ENCODE results near the gene SCN5A.

The SCN5A gene

DNA sequence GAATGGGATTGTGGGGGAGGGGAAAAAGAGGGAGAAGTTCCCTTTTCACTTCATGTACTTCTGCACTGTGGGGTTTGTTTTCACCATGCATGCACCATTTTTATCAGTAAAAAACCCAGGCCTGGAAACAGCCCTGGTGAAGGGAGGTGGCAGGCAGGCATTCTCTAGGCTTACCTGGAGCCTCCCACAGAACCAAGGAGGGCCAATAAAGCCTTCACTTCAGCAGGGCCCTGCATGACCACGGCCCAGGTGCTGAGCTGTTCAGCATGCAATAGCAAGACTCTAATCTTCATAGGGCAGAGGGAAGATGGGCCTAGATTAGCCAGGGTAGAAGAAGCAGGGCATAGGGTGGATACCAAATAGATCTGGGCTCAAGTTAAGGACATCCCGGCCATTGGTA, 49.6 kb downstream of the SCN5A start:
- Histone ChIP-seq H3K4me3 (no peak overlapping the region), H3K9me3 (ENCODE audit: low read depth, low read length) (no peaks in the 10 kb centered on the region), H3K36me3 (ENCODE audit: insufficient read depth, low read length) (no peaks in the 10 kb centered on the region), H3K9ac (ENCODE audit: insufficient read length) (no peak overlapping the region), H3K27ac (no peak overlapping the region)
- TF ChIP-seq POLR2AphosphoS5 (IDR thresholded peaks at IDR 0.05; ENCODE audit: borderline replicate concordance, low read depth, low read length), result no peak
- no peak for TF ChIP-seq EZH2 (IDR thresholded peaks at IDR 0.05)
- no peak for TF ChIP-seq FOXP2 (optimal IDR thresholded peaks at IDR 0.05; ENCODE audit: control extremely low read depth, extremely low read length, insufficient read depth)
- DNase-seq (ENCODE audit: low read depth, low spot score), result no peak

GRCh38 chr3:38598791-38599190, 50.7 kb downstream of the SCN5A start:
- H3K4me3 ChIP-seq, result no peak overlapping the region
- TF ChIP-seq POLR2AphosphoS5 (IDR thresholded peaks at IDR 0.05; ENCODE audit: borderline replicate concordance, low read depth, low read length), result no peak
- no peak for TF ChIP-seq EZH2 (IDR thresholded peaks at IDR 0.05)
- no peak for TF ChIP-seq FOXP2 (optimal IDR thresholded peaks at IDR 0.05; ENCODE audit: control extremely low read depth, extremely low read length, insufficient read depth)
- H3K27ac ChIP-seq, result no peak overlapping the region

DNA sequence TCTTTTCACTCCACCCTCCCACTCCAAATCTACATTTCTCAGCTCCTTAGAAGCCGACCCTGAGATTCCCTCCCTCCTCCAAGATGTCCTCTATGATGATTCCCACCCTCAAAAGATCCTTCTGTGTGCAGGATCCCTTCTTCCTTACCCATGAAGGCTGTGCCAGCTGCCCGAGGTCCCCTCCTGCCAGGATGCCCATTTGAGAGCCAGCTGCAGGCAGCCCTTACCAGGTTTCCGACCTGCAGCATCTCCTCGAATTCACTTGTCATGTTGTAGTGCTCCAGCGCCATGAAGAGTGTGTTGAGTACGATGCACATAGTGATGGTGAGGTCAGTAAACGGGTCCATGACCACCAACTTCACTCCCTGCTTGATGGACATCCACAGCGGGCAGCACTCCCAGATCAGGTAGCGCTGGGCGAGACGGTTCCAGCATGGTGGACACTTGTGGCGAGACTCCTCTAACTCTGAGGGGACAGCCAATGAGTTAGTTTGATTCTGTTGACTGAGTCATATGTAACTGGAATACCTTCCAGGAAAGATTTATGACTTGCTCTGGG, 51.9 kb downstream of the SCN5A start:
- no peak for TF ChIP-seq EZH2 (IDR thresholded peaks at IDR 0.05)
- TF ChIP-seq POLR2AphosphoS5 (IDR thresholded peaks at IDR 0.05; ENCODE audit: borderline replicate concordance, low read depth, low read length), result no peak
- no peak for TF ChIP-seq FOXP2 (optimal IDR thresholded peaks at IDR 0.05; ENCODE audit: control extremely low read depth, extremely low read length, insufficient read depth)
- Histone ChIP-seq H3K9me3 (ENCODE audit: low read depth, low read length) (no peaks in the 10 kb centered on the region), H3K4me3 (no peak overlapping the region), H3K27ac (no peak overlapping the region), H3K36me3 (ENCODE audit: insufficient read depth, low read length) (no peaks in the 10 kb centered on the region), H3K9ac (ENCODE audit: insufficient read length) (no peak overlapping the region)
- DNase-seq (ENCODE audit: low read depth, low spot score), result no peak

More at GRCh38 chr3:38598791-38599190, 50.7 kb downstream of the SCN5A start:
- Histone ChIP-seq H3K9me3 (ENCODE audit: low read depth, low read length) (no peaks in the 10 kb centered on the region), H3K9ac (ENCODE audit: insufficient read length) (no peak overlapping the region), H3K36me3 (ENCODE audit: insufficient read depth, low read length) (no peaks in the 10 kb centered on the region)
- DNase-seq (ENCODE audit: low read depth, low spot score), result no peak

DNA sequence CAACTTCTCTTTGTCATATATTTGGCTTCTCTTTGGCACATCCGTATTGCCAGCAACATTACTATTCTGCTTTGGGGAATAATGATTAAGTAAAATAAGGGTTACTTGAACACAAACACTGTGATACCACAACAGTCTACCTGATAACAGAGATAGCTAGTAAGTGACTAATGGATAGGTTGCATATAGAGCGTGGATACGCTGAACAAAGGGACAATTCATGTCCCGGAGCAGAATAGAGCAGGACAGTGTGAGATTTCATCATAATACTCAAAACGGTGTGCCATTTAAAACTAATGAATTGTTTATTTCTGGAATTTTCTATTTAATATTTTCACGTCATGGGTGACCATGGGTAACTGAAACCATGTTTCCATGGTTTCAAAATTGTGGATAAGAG, 54.1 kb downstream of the SCN5A start:
- no peak overlapping the region for H3K9ac ChIP-seq (ENCODE audit: insufficient read length)
- H3K36me3 ChIP-seq (ENCODE audit: insufficient read depth, low read length), result no peaks in the 10 kb centered on the region
- no peak for DNase-seq (ENCODE audit: low read depth, low spot score)
- no peak overlapping the region for H3K27ac ChIP-seq
- H3K9me3 ChIP-seq (ENCODE audit: low read depth, low read length), result no peaks in the 10 kb centered on the region
- TF ChIP-seq FOXP2 (optimal IDR thresholded peaks at IDR 0.05; ENCODE audit: control extremely low read depth, extremely low read length, insufficient read depth) (no peak), EZH2 (IDR thresholded peaks at IDR 0.05) (no peak), POLR2AphosphoS5 (IDR thresholded peaks at IDR 0.05; ENCODE audit: borderline replicate concordance, low read depth, low read length) (no peak)
- no peak overlapping the region for H3K4me3 ChIP-seq

DNA sequence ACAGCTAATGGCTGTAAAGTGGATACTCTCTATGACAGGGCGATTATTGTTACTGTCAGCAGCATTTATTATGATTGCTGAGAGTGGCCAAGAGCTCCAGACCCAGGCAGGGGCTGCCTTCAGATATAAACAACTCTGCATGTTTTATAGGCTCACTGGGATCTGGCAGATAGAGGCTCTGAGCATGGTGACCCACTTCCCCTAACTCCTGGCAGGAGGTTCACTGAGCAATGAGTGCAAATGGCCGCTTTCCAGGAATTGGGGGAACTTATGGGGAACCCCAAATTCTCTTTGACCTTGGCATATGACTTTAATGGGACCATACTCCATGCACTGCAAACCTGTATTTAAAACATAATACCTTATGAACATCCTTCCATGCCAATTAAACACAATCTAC, 59.0 kb downstream of the SCN5A start:
- no peak overlapping the region for H3K4me3 ChIP-seq
- TF ChIP-seq FOXP2 (optimal IDR thresholded peaks at IDR 0.05; ENCODE audit: control extremely low read depth, extremely low read length, insufficient read depth) (no peak), POLR2AphosphoS5 (IDR thresholded peaks at IDR 0.05; ENCODE audit: borderline replicate concordance, low read depth, low read length) (no peak), EZH2 (IDR thresholded peaks at IDR 0.05) (no peak)
- no peaks in the 10 kb centered on the region for H3K36me3 ChIP-seq (ENCODE audit: insufficient read depth, low read length)
- no peak overlapping the region for H3K9ac ChIP-seq (ENCODE audit: insufficient read length)
- no peak for DNase-seq (ENCODE audit: low read depth, low spot score)
- no peaks in the 10 kb centered on the region for H3K9me3 ChIP-seq (ENCODE audit: low read depth, low read length)
- no peak overlapping the region for H3K27ac ChIP-seq

DNA sequence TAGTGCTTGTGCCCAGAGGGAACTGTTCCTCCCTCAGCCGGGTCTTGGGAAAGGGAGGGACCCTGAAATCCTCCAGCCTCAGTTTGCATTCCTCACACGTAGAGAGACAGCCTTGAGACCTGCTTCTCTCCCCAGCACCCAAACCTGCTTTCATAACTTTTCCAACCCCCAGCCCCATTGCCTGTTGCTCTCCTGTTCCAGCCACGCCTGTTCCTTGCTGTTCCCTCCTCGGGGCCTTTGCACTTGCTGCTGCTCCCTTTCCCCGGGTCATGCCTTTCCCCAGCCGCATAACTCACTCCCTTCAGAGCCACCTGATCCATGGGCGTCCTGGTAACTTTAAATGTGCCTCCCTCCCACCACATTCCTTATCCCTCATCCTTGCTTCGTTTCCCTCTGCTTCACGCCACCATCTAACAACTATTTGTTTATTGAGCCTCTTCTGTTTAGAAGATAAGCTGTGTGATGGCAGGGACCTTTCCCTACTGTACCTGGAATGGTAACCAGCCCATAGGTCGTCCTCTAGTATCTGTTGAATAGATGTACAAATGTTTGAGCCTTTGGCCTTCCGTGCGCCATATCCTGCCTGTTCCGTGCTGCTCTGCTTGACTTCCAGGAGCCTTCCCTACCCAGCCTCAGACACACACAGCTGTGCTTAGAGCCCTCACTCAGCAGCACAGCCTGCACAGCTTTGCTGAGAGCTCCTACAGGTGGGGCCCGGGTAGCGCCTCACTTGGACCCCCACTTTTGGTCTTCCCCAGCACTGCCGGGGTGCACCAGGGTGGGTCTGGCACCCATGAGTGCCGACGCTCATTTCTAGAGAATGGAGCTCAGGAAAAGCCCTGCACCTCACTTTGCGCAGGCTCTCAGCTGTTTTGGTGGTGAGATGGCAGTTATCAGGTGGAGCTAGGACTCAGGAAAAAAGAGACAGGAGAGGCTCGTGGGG, 60.2 kb downstream of the SCN5A start:
- H3K9me3 ChIP-seq (ENCODE audit: low read depth, low read length), result no peaks in the 10 kb centered on the region
- no peaks in the 10 kb centered on the region for H3K36me3 ChIP-seq (ENCODE audit: insufficient read depth, low read length)
- DNase-seq (ENCODE audit: low read depth, low spot score), result no peak
- no peak overlapping the region for H3K9ac ChIP-seq (ENCODE audit: insufficient read length)
- TF ChIP-seq POLR2AphosphoS5 (IDR thresholded peaks at IDR 0.05; ENCODE audit: borderline replicate concordance, low read depth, low read length), result no peak
- no peak for TF ChIP-seq FOXP2 (optimal IDR thresholded peaks at IDR 0.05; ENCODE audit: control extremely low read depth, extremely low read length, insufficient read depth)
- TF ChIP-seq EZH2 (IDR thresholded peaks at IDR 0.05), result no peak
- no peak overlapping the region for H3K4me3 ChIP-seq
- no peak overlapping the region for H3K27ac ChIP-seq

- TF ChIP-seq FOXP2 (optimal IDR thresholded peaks at IDR 0.05; ENCODE audit: control extremely low read depth, extremely low read length, insufficient read depth), result no peak
- TF ChIP-seq POLR2AphosphoS5 (IDR thresholded peaks at IDR 0.05; ENCODE audit: borderline replicate concordance, low read depth, low read length), result no peak
- TF ChIP-seq EZH2 (IDR thresholded peaks at IDR 0.05), result no peak
- no peak overlapping the region for H3K27ac ChIP-seq
- DNase-seq (ENCODE audit: low read depth, low spot score), result no peak
Observed at GRCh38 chr3:38588371-38588971, 61.0 kb downstream of the SCN5A start.

DNA sequence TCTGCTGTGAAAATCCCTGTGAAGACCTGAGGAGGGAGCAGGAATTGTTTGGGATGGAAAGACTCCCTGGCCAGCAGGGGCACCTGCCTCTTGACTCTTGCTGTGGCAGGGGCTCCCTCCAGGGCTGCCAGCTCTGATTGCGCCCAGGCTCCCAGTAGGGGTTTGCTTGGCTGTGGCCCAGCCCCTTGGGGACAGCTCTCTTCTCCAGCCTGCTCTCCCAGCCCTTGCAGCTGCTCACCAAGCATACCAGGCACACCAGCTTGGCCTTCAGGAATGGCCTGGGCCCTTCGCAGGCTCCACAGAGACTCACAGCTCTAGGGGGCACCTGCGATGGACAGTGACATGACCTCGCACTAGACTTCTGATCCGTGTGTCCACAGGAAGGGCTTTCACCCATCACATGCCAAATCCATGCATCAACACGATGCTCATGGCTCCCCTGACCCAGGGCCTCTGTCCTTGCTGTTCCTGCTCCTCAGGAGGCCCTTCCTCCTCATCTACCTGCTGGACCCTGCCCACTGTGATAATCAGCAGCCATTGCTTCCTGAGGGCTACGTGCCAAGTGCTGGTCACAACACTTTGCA, 61.8 kb downstream of the SCN5A start:
- no peak for DNase-seq (ENCODE audit: low read depth, low spot score)
- H3K9ac ChIP-seq (ENCODE audit: insufficient read length), result no peak overlapping the region
- no peaks in the 10 kb centered on the region for H3K36me3 ChIP-seq (ENCODE audit: insufficient read depth, low read length)
- no peak overlapping the region for H3K4me3 ChIP-seq
- no peaks in the 10 kb centered on the region for H3K9me3 ChIP-seq (ENCODE audit: low read depth, low read length)
- TF ChIP-seq FOXP2 (optimal IDR thresholded peaks at IDR 0.05; ENCODE audit: control extremely low read depth, extremely low read length, insufficient read depth) (no peak), EZH2 (IDR thresholded peaks at IDR 0.05) (no peak), POLR2AphosphoS5 (IDR thresholded peaks at IDR 0.05; ENCODE audit: borderline replicate concordance, low read depth, low read length) (no peak)
- no peak overlapping the region for H3K27ac ChIP-seq

More at GRCh38 chr3:38588371-38588971, 61.0 kb downstream of the SCN5A start:
- H3K4me3 ChIP-seq, result no peak overlapping the region
- no peaks in the 10 kb centered on the region for H3K36me3 ChIP-seq (ENCODE audit: insufficient read depth, low read length)
- no peak overlapping the region for H3K9ac ChIP-seq (ENCODE audit: insufficient read length)
- H3K9me3 ChIP-seq (ENCODE audit: low read depth, low read length), result no peaks in the 10 kb centered on the region
